Astrocyte of the spinal cord (primary cell): ENCODE data around the gene APOBEC3H.
"Not testable (repeated sequence)": the region's sequence is repeated elsewhere in the genome, so short reads cannot be mapped to it uniquely, and the experiment has no call there.

Source experiments
- DNase-seq: peaks from one replicate; pipeline ENCODE4 v3.0.0; 2011; ENCODE audit warnings: low read depth, low spot score
- H3K4me3 ChIP-seq: 2 replicates; pipeline ENCODE4 v1.5.1; 2011; ENCODE audit warnings: low read depth, mild to moderate bottlenecking, low read length, moderate library complexity
- in situ Hi-C: cut with HindIII; loops from 2 replicates; pipeline ENCODE4 v1.10.0; 2017; ENCODE audit warnings: low sequenced_read_pairs
- TF ChIP-seq, protein P1 (sequence below): IDR thresholded peaks from 2 replicates; pipeline ENCODE4 v1.5.1; 2012; ENCODE audit warnings: low read depth, mild to moderate bottlenecking, low read length, inconsistent platforms

APOBEC3H gene

DNA sequence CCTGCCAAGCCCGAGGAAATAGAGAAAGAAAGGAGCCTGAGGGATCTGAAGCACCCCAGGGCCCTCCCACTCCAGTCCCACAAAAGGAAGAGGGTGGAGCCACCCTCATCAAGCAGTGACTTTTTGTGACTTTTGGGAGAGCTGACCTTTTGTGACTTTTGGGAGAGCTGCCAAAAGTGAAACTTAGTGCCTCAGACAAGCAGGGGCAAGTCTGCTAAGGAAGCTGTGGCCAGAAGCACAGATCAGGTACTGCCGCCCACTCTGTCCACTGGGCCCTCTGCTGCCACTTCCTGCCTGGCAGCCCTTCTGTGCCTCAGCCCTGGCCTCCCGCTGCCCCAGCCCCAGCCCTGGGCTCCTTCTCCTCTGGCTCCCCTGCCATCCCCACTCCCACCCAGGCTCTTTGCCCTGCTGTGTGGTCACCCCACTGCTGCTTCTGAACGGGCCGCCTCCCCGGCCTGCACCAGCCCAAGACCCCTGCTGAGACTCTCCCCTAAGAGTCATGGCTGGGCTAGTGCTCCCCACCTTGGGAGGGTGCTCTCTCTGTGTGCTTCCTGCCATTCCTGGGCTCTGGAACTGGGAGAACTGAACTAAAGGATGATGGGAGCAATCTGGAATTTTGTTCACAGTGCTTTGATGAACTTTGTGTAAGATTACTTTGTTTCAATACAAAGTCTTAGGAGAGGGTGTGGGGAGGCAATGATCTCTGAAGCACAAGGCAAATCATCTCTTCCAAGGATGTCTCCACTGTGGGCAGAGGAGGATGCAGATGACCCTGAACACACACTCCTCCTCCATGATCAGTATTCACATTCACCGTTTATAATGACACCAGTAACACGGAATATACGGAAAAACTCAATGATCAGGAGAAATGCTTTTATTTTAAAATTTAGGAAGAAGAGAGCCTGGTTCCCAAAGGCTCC lies at the start of gene APOBEC3H:
Gene APOBEC3H (plus strand): TSS at position 147 of the 923 bp plus-strand sequence. CDS start 3,035 bp downstream, outside the sequence.
- TF ChIP-seq, protein P1, sequence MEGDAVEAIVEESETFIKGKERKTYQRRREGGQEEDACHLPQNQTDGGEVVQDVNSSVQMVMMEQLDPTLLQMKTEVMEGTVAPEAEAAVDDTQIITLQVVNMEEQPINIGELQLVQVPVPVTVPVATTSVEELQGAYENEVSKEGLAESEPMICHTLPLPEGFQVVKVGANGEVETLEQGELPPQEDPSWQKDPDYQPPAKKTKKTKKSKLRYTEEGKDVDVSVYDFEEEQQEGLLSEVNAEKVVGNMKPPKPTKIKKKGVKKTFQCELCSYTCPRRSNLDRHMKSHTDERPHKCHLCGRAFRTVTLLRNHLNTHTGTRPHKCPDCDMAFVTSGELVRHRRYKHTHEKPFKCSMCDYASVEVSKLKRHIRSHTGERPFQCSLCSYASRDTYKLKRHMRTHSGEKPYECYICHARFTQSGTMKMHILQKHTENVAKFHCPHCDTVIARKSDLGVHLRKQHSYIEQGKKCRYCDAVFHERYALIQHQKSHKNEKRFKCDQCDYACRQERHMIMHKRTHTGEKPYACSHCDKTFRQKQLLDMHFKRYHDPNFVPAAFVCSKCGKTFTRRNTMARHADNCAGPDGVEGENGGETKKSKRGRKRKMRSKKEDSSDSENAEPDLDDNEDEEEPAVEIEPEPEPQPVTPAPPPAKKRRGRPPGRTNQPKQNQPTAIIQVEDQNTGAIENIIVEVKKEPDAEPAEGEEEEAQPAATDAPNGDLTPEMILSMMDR = no peak
- in situ Hi-C loops = no loop called here
- H3K4me3 ChIP-seq = no peak within 1 kb of the TSS
- DNase-seq = no peak

DNA sequence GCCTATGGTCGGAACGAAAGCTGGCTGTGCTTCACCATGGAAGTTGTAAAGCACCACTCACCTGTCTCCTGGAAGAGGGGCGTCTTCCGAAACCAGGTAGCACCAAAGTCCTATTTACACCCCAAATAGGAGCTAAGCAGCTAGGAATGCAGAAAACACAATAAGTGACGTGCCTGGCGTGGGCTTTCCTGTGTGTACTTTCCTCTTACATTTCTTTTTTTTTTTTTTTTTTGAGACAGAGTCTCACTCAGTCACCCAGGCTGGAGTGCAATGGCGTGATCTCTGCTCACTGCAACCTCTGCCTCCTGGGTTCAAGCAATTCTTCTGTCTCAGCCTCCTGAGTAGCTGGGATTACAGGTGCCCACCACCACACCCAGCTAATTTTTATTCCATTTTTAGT lies 47.6 kb upstream of the APOBEC3H start:
- H3K4me3 ChIP-seq, in situ Hi-C loops, DNase-seq: not testable (repeated sequence)

DNA sequence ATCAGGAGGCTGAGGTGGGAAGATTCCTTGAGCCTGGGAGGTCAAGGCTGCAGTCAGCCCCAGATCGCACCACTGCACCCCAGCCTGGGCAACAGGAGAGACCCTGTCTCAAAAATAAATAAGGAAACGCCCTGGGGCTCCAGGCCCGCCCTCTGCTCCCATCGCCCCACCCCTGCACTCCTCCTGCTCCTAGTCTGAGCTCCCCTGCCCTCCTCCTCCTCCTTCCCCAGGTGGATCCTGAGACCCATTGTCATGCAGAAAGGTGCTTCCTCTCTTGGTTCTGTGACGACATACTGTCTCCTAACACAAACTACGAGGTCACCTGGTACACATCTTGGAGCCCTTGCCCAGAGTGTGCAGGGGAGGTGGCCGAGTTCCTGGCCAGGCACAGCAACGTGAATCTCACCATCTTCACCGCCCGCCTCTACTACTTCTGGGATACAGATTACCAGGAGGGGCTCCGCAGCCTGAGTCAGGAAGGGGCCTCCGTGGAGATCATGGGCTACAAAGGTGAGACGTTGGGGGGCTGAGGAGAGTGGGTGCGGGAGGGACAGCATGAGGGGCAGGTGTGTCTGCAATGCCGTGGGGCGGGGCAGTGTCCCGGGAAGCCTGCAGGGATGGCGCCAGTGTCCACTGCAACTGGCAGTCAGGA lies 45.1 kb upstream of the APOBEC3H start:
- in situ Hi-C loops, H3K4me3 ChIP-seq, DNase-seq: not testable (repeated sequence)

DNA sequence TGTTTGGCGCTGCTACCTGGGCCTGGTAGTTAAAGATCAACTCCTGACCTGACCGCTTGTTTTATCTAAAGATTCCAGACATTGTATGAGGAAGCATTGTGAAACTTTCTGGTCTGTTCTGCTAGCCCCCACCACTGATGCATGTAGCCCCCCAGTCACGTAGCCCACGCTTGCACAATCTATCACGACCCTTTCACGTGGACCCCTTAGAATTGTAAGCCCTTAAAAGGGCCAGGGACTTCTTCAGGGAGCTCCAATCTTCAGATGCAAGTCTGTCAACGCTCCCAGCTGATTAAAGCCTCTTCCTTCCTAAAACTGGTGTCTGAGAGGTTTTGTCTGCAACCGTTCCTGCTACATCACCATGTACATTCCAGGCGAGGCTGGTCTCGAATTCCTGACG lies 41.4 kb upstream of the APOBEC3H start:
- no peak overlapping the region for H3K4me3 ChIP-seq
- DNase-seq = no peak
- TF ChIP-seq, protein P1 = no peak
- in situ Hi-C loops = no loop called here

DNA sequence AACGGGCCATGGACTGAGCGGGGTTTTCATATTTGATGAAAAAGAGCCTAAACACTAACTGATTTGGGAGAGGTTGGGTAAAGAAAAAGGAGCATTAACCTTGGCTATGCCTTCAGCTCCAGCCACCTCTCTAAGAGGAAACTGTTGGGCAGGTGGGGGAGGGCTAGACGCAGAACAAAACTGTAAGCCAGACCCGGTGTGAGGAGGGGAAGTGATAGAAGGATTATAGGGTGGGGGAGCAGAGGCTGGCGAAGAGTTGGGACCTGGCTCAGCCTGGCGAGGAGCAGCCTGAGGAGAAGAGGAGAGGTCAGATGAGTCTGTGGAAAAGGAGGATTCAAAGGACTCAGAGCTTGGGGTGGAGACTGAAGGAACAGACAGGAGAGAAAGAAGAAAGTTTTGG lies 35.8 kb upstream of the APOBEC3H start:
- H3K4me3 ChIP-seq, DNase-seq, in situ Hi-C loops: not testable (repeated sequence)

DNA sequence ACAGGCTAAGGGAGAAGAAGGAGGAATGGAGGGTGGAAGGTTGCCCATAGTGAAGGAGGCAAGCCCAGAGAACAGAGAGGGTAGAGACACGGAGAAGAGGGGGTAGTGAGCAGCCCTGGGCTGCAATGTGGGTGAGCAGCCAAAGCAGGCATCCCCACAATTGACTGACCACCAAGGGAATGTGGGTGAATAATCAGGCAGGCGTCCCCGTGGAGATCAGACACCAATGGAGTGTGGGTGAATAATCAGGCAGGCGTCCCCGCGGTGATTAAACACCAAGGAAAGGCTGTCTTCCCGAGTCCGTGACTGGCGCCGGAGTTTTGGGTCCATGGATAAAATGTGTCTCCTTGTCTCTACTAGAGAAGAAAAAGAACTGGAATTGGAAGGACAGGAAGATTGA lies 35.1 kb upstream of the APOBEC3H start:
- H3K4me3 ChIP-seq, DNase-seq, in situ Hi-C loops: not testable (repeated sequence)

DNA sequence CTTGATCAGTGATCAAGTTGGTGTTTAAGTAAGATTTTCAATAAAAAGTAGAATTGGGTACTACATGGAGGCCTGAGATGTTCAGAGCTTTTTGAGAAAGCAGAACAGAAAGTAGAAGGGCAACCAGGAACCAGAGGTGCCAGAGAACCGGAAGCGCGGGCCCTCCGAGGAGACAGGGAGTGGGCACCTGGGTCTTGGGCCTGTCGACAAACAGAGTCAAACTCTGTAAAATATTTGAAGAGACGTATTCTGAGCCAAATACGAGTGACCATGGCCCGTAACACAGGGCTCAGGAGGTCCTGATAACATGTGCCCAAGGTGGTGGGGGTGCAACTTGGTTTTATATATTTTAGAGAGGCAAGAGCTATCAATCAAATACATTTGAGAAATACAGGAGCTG lies 33.1 kb upstream of the APOBEC3H start:
- H3K4me3 ChIP-seq, DNase-seq: not testable (repeated sequence)

DNA sequence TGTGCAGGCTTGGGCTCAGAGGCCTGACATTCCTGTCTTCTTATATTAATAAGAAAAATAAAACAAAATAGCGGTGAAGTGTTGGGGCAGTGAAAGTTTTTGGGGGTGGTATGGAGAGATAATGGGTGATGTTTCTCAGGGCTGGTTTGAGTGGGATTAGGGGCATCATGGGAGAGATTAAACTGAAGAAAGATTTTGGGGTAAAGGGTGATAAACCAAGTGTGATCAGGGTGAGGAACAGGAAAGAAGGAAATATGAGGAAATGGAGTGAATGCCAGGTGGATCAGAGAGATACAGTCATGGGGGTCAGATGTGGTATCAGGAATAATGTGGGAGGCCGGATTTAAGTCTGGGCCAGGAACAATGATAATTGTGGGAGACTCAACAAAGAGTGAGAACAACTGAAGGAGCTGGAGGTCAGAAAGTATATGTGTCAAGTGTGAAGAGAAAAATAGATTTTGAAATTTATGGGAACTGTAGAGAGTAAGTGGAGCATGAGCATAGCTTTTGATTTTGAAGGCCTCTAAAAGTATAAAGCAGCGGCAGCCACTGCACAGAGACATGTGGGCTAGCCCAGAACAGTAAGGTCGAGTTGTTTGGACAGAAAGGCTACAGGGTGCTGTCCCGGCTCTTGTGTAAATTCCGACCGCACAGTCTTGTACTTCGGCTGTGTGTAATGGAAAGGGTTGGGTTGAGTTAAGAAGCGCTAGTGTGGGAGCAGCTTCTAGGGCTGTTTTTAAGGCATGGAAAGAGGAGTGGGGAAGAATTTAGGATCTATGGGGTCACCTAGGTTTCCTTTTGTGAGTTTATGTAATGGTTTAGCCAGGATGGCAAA lies 30.4 kb upstream of the APOBEC3H start:
- H3K4me3 ChIP-seq, in situ Hi-C loops: not testable (repeated sequence)

More for the DNA sequence above, 33.1 kb upstream of the APOBEC3H start:
- in situ Hi-C loops = not testable (repeated sequence)

DNA sequence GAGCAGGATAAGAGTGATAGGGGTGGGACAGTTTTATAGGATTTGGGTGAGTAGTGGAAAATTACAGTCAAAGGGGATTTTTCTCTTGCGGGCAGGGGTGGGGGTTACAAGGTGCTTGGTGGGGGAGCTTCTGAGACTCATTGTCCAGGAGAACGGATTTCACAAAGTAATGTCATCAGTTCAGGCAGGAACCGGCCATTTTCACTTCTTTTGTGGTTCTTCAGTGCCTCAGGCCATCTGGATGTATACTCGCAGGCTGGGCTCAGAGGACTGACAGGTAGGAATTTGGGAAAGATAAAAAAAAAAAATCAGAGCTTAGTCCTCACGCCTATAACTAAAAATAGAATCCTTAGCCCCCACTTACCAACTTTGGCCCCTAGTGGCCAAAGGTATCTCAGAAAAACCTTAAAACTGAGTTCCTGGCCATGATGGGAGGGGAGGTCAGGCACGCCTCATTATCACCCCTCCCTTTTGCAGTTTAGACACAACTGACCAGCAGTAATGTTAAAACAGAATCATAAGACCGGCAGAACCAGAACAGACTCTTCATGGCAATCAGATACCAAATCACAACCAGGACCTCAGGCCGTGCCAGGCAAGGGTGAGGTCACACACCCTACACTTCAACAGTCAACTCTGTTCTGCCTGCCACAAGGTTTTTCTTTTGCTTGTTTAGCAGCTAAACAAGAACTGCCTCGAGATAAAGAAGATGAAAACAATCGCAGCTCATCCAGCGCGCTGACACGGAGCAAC lies 28.8 kb upstream of the APOBEC3H start:
- no peak for DNase-seq
- in situ Hi-C loops = no loop called here
- TF ChIP-seq, protein P1 = no peak
- H3K4me3 ChIP-seq = no peak overlapping the region

More for the DNA sequence above, 30.4 kb upstream of the APOBEC3H start:
- not testable (repeated sequence) for DNase-seq
